Sigmoid colon (tissue), 3 donors: ENCODE results near the gene UVRAG.

Experiments used
- CTCF ChIP-seq, 4 experiments: fragments of 450-650 bp in 3 of 4; fragments of 200-600 bp in 1 of 4; IDR thresholded peaks; one replicate each; pipeline ENCODE4 v1.5.1; 2016 to 2019; ENCODE audit warnings: antibody characterized with exemption in 4 of 4, mild to moderate bottlenecking in 3 of 4, moderate library complexity in 2 of 4
- POLR2A ChIP-seq, 2 donors: fragments of 450-650 bp; IDR thresholded peaks; one replicate each; pipeline ENCODE4 v1.6.1; 2016; ENCODE audit warnings: antibody characterized with exemption in 2 of 2, mild to moderate bottlenecking in 2 of 2, moderate library complexity in 2 of 2

GRCh38 chr11:76090821-76091220 is 275.8 kb downstream of the UVRAG start:
- no peak for TF ChIP-seq CTCF (IDR thresholded peaks at IDR 0.05)
- TF ChIP-seq POLR2A (IDR thresholded peaks at IDR 0.05) = no peak
